Neural progenitor cell (in vitro differentiated cells): ENCODE results near the gene TMEM115.

Experiments used
- EZH2 ChIP-seq: fragments of 200-600 bp; sonication (generic); IDR thresholded peaks from 2 replicates; pipeline ENCODE4 v1.6.1; 2017; ENCODE audit warnings: antibody characterized with exemption, mild to moderate bottlenecking, moderate library complexity
- TF ChIP-seq, protein P1 (sequence below): fragments of 200-600 bp; sonication (generic); IDR thresholded peaks from 2 replicates; pipeline ENCODE4 v1.5.1; 2017; ENCODE audit warnings: antibody characterized with exemption, mild to moderate bottlenecking

DNA sequence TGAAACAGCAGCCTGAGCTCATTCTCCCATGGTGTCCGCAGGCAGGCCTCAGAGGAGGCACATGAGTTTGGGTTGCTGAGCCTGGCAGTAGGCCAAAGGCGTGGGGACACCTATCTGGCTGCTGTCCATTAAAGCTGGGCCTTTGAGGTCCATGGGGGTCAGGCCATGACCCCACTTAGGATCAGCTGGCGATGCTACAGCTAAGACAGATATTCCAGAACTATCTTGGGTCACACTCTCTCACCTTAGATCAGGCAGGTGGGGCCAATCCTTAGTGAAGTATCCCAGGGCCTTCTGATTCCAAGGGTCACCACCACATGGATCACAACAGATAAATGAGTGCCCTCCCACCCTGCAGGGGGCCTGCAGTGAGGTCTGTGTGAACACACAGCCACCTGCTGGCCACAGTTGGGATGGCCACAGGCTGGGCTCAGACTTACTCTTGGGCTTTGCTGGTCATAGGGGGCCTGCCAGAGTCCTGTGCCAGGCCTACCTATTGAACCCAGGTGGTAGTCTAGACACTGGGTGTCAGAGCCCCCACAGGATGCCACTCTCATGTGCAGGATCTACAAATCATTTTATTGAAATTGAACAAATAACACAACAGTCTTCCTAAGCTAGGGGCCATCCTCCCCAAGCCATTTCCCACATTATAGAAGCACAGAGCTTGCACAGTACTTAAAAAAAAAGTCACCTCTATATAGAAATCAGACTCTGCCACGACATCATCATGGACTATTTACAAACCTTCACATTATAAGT, 34.8 kb downstream of the TMEM115 start:
- TF ChIP-seq, protein P1, sequence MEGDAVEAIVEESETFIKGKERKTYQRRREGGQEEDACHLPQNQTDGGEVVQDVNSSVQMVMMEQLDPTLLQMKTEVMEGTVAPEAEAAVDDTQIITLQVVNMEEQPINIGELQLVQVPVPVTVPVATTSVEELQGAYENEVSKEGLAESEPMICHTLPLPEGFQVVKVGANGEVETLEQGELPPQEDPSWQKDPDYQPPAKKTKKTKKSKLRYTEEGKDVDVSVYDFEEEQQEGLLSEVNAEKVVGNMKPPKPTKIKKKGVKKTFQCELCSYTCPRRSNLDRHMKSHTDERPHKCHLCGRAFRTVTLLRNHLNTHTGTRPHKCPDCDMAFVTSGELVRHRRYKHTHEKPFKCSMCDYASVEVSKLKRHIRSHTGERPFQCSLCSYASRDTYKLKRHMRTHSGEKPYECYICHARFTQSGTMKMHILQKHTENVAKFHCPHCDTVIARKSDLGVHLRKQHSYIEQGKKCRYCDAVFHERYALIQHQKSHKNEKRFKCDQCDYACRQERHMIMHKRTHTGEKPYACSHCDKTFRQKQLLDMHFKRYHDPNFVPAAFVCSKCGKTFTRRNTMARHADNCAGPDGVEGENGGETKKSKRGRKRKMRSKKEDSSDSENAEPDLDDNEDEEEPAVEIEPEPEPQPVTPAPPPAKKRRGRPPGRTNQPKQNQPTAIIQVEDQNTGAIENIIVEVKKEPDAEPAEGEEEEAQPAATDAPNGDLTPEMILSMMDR, result peak; percentile 84
- TF ChIP-seq EZH2, result no peak
